GM23338 (cell line): ENCODE data around the gene NKAIN2.

Source experiments
- CREB1 ChIP-seq: fragments of 250-450 bp; sonication (Bioruptor Pico); IDR thresholded peaks from 2 replicates; pipeline ENCODE4 v1.5.0; 2020; ENCODE audit warnings: low read depth, mild to moderate bottlenecking, moderate library complexity
- EZH2 ChIP-seq: fragments of 200-600 bp; sonication (generic); IDR thresholded peaks from one replicate; pipeline ENCODE4 v1.8.0; 2017; ENCODE audit warnings: antibody characterized with exemption, mild to moderate bottlenecking, low read depth; ENCODE audit not compliant: unreplicated experiment
- EZH2phosphoT487 ChIP-seq: fragments of 200-600 bp; sonication (generic); IDR thresholded peaks from one replicate; pipeline ENCODE4 v1.8.1; 2018; ENCODE audit warnings: antibody characterized with exemption; ENCODE audit not compliant: unreplicated experiment
- JUNB ChIP-seq: IDR thresholded peaks from one replicate; pipeline ENCODE4 v1.6.1; 2016; ENCODE audit warnings: antibody characterized with exemption; ENCODE audit not compliant: unreplicated experiment
- POLR2AphosphoS5 ChIP-seq: IDR thresholded peaks from 2 replicates; pipeline ENCODE4 v1.6.1; 2016; ENCODE audit warnings: antibody characterized with exemption, low read depth
- STAT1 ChIP-seq: IDR thresholded peaks from one replicate; pipeline ENCODE4 v1.6.1; 2016; ENCODE audit warnings: antibody characterized with exemption; ENCODE audit not compliant: unreplicated experiment
- ZNF114 ChIP-seq: fragments of 250-450 bp; sonication (Bioruptor Pico); IDR thresholded peaks from 2 replicates; pipeline ENCODE4 v1.5.0; 2020; ENCODE audit warnings: mild to moderate bottlenecking, moderate library complexity
- ZNF331 ChIP-seq: fragments of 250-450 bp; sonication (Bioruptor Pico); IDR thresholded peaks from 2 replicates; pipeline ENCODE4 v1.5.0; 2020; ENCODE audit warnings: low read depth, mild to moderate bottlenecking, moderate library complexity
- TF ChIP-seq, protein P1 (sequence below), 2 experiments: fragments of 200-600 bp in 1 of 2; sonication (generic) in 1 of 2; conservative IDR thresholded peaks; 2 replicates each; pipeline versions ENCODE4 v1.5.1 to v1.6.1; 2016 to 2017; ENCODE audit warnings: antibody characterized with exemption in 2 of 2, low read depth in 2 of 2, mild to moderate bottlenecking in 2 of 2, moderate library complexity in 1 of 2
- TF ChIP-seq, protein P2 (sequence below): IDR thresholded peaks from one replicate; pipeline ENCODE4 v1.6.1; 2018; ENCODE audit warnings: antibody characterized with exemption; ENCODE audit not compliant: unreplicated experiment

DNA sequence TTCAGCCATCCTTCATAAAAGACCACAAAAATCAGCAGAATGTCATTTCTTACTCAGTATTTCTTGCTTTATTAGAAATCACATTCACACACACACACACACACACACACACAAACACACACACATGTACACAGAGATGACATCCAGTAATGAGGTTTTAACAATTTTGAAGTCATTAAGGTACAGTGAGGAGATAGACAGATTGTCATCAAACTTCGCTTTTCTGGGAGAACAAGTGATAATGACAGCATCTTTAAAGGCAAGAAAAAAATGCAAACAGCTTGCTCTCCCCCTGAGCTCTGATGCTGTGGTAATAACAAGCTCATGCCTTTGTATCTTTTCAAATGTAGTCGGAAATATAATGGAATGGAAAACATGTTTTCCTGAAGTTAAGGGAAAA lies 974.2 kb downstream of the NKAIN2 start:
- TF ChIP-seq, protein P1, sequence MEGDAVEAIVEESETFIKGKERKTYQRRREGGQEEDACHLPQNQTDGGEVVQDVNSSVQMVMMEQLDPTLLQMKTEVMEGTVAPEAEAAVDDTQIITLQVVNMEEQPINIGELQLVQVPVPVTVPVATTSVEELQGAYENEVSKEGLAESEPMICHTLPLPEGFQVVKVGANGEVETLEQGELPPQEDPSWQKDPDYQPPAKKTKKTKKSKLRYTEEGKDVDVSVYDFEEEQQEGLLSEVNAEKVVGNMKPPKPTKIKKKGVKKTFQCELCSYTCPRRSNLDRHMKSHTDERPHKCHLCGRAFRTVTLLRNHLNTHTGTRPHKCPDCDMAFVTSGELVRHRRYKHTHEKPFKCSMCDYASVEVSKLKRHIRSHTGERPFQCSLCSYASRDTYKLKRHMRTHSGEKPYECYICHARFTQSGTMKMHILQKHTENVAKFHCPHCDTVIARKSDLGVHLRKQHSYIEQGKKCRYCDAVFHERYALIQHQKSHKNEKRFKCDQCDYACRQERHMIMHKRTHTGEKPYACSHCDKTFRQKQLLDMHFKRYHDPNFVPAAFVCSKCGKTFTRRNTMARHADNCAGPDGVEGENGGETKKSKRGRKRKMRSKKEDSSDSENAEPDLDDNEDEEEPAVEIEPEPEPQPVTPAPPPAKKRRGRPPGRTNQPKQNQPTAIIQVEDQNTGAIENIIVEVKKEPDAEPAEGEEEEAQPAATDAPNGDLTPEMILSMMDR (conservative IDR thresholded peaks at IDR 0.05; ENCODE audit: low read depth in 2 of 2), result no peak
- TF ChIP-seq, protein P2, sequence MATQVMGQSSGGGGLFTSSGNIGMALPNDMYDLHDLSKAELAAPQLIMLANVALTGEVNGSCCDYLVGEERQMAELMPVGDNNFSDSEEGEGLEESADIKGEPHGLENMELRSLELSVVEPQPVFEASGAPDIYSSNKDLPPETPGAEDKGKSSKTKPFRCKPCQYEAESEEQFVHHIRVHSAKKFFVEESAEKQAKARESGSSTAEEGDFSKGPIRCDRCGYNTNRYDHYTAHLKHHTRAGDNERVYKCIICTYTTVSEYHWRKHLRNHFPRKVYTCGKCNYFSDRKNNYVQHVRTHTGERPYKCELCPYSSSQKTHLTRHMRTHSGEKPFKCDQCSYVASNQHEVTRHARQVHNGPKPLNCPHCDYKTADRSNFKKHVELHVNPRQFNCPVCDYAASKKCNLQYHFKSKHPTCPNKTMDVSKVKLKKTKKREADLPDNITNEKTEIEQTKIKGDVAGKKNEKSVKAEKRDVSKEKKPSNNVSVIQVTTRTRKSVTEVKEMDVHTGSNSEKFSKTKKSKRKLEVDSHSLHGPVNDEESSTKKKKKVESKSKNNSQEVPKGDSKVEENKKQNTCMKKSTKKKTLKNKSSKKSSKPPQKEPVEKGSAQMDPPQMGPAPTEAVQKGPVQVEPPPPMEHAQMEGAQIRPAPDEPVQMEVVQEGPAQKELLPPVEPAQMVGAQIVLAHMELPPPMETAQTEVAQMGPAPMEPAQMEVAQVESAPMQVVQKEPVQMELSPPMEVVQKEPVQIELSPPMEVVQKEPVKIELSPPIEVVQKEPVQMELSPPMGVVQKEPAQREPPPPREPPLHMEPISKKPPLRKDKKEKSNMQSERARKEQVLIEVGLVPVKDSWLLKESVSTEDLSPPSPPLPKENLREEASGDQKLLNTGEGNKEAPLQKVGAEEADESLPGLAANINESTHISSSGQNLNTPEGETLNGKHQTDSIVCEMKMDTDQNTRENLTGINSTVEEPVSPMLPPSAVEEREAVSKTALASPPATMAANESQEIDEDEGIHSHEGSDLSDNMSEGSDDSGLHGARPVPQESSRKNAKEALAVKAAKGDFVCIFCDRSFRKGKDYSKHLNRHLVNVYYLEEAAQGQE, result no peak
- TF ChIP-seq POLR2AphosphoS5, result no peak
- TF ChIP-seq EZH2phosphoT487, result no peak
- no peak for TF ChIP-seq JUNB
- TF ChIP-seq EZH2, result no peak
- no peak for TF ChIP-seq CREB1 (CRISPR knock-in tag)
- no peak for TF ChIP-seq STAT1
- TF ChIP-seq ZNF114 (CRISPR knock-in tag), result no peak
- no peak for TF ChIP-seq ZNF331 (CRISPR knock-in tag)
